ENCODE measurements around the gene BRSK1. TPM values are rescaled to one million over a fixed set of nuclear protein-coding genes. Genes with fewer than 3 reads are reported as not detected.

BRSK1 gene
- total RNA-seq, 4 donors from 2014 or later = 0.73 to 1.1 TPM; not detected in 2

DNA sequence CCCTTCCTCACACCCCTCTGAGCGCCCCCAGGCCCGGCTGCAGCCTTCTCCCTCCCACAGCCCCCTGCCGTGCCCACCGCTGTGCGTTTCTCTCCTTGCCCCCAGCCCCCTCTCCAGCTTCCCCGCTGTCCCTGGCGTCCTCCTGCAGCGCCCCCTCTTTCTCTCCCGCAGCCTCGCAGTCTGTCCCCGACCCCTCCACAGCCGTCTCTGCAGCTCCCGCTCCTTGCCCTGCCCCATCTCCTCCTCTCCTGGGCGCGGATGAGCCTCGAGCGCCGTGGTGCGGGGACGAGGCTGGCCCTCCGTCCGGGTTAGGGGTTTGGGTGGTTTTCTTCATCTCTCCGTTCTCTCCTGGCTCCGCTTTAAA lies 57.0 kb downstream of the BRSK1 start:
- Histone ChIP-seq H3K9me3 (no peaks in the 10 kb centered on the region), H3K4me1 (peaks cover 18 to 55% (median 20%) of the 10 kb centered on the region in 3 donors), H3K36me3 (peaks cover 3 to 25% (median 8%) of the 10 kb centered on the region in 3 donors), H3K27me3 (peaks cover 0 to 9% (median 0%) of the 10 kb centered on the region in 4 donors), H3K27ac (peak overlapping the region; percentile 28 to 96 (median 94)), H3K4me3 (peak overlapping the region; percentile 65 to 81 (median 74))
- no peak for DNase-seq
- intact Hi-C loops (cut with DNase I) = no loop called here
- TF ChIP-seq POLR2A (IDR thresholded peaks at IDR 0.05) = no peak
- TF ChIP-seq, protein P1, sequence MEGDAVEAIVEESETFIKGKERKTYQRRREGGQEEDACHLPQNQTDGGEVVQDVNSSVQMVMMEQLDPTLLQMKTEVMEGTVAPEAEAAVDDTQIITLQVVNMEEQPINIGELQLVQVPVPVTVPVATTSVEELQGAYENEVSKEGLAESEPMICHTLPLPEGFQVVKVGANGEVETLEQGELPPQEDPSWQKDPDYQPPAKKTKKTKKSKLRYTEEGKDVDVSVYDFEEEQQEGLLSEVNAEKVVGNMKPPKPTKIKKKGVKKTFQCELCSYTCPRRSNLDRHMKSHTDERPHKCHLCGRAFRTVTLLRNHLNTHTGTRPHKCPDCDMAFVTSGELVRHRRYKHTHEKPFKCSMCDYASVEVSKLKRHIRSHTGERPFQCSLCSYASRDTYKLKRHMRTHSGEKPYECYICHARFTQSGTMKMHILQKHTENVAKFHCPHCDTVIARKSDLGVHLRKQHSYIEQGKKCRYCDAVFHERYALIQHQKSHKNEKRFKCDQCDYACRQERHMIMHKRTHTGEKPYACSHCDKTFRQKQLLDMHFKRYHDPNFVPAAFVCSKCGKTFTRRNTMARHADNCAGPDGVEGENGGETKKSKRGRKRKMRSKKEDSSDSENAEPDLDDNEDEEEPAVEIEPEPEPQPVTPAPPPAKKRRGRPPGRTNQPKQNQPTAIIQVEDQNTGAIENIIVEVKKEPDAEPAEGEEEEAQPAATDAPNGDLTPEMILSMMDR (IDR thresholded peaks at IDR 0.05) = peak in 1 of 6 experiments; percentile 4
- WGBS, 2 donors = 1% methylated on average over 21 to 23 of the region's 24 CpGs

GRCh38 chr19:55341171-55341588 lies 57.4 kb downstream of the BRSK1 start:
- no peak for DNase-seq
- no peak for TF ChIP-seq POLR2A (IDR thresholded peaks at IDR 0.05)
- Histone ChIP-seq H3K27me3 (peaks cover 0 to 9% (median 0%) of the 10 kb centered on the region in 4 donors), H3K9me3 (no peaks in the 10 kb centered on the region), H3K27ac (peak overlapping the region in 2 of 4 donors; percentile 92 to 96), H3K4me1 (peaks cover 18 to 59% (median 23%) of the 10 kb centered on the region in 3 donors), H3K36me3 (peaks cover 3 to 28% (median 8%) of the 10 kb centered on the region in 3 donors), H3K4me3 (peak overlapping the region; percentile 65 to 81 (median 74))
- WGBS, 2 donors = 17% methylated on average over 1 of the region's 15 CpGs; no CpG with 5 or more reads in 1 of the 2 donors
- intact Hi-C loops (cut with DNase I) = no loop called here

- TF ChIP-seq, protein P1 (IDR thresholded peaks at IDR 0.05) = no peak
- TF ChIP-seq POLR2A (IDR thresholded peaks at IDR 0.05) = no peak
- H3K4me3 ChIP-seq = peak overlapping the region in 2 of 4 donors; percentile 65 to 70
- peaks cover 18 to 59% (median 23%) of the 10 kb centered on the region in 3 donors for H3K4me1 ChIP-seq
- 84 to 87% methylated on average over 5 to 8 of the region's 50 CpGs for WGBS, 2 donors
- no peak for DNase-seq
- H3K9me3 ChIP-seq = no peaks in the 10 kb centered on the region
- no peak overlapping the region for H3K27ac ChIP-seq
- peaks cover 3 to 35% (median 10%) of the 10 kb centered on the region in 3 donors for H3K36me3 ChIP-seq
- peaks cover 0 to 7% (median 0%) of the 10 kb centered on the region in 4 donors for H3K27me3 ChIP-seq
- intact Hi-C loops (cut with DNase I) = no loop called here
Measured at GRCh38 chr19:55341595-55342531, 58.1 kb downstream of the BRSK1 start.

DNA sequence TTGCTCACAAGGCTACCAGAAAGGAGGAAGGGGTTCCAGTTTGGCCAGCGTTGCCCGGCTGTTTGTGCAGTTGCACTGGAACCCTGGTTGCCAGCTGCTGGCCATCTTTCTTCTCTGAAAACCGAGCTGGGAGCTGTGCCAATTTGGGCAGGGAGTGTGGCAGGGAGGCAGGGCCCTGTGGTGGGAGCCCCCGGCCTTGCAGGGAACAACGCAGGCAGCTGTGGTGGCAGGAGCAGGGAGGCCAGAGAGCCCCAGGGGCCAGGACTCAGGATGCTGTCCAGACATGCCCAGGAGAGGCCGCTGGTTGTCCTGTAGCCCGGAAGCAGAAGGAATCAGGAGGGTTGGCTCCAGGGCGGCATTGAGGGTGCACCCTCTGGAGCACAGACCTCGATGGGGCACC lies 60.6 kb downstream of the BRSK1 start:
- intact Hi-C loops (cut with DNase I) = no loop called here
- WGBS, 2 donors = 87% methylated on average over 5 of the region's 9 CpGs; no CpG with 5 or more reads in 1 of the 2 donors
- Histone ChIP-seq H3K9me3 (no peaks in the 10 kb centered on the region), H3K27me3 (no peaks in the 10 kb centered on the region), H3K4me1 (peaks cover 18 to 49% (median 19%) of the 10 kb centered on the region in 3 donors), H3K27ac (no peak overlapping the region), H3K36me3 (peaks cover 3 to 45% (median 14%) of the 10 kb centered on the region in 3 donors), H3K4me3 (no peak overlapping the region)
- DNase-seq = no peak
- TF ChIP-seq, protein P1 (IDR thresholded peaks at IDR 0.05) = no peak
- TF ChIP-seq POLR2A (IDR thresholded peaks at IDR 0.05) = no peak

GRCh38 chr19:55345101-55345817 lies 61.5 kb downstream of the BRSK1 start:
- H3K9me3 ChIP-seq = no peaks in the 10 kb centered on the region
- H3K36me3 ChIP-seq = peaks cover 3 to 45% (median 14%) of the 10 kb centered on the region in 3 donors
- H3K4me3 ChIP-seq = no peak overlapping the region
- intact Hi-C loops (cut with DNase I) = no loop called here
- TF ChIP-seq, protein P1 (IDR thresholded peaks at IDR 0.05) = no peak
- TF ChIP-seq POLR2A (IDR thresholded peaks at IDR 0.05) = no peak
- no peak overlapping the region for H3K27ac ChIP-seq
- peaks cover 0 to 3% (median 0%) of the 10 kb centered on the region in 4 donors for H3K27me3 ChIP-seq
- H3K4me1 ChIP-seq = peaks cover 15 to 45% (median 18%) of the 10 kb centered on the region in 3 donors
- 86% methylated on average over 17 to 22 of the region's 22 CpGs for WGBS, 2 donors
- no peak for DNase-seq
